SK-N-MC (cell line): ENCODE measurements around the gene ADGRA1.

ENCODE experiments used
- DNase-seq: peaks from one replicate; pipeline ENCODE4 v3.0.0-alpha.2; 2011; ENCODE audit warnings: low read depth, low spot score
- H3K27ac ChIP-seq: fragments of 200-600 bp; sonication (generic); 2 replicates; pipeline ENCODE4 v1.5.1; 2016; ENCODE audit warnings: mixed run types
- H3K36me3 ChIP-seq: fragments of 200-600 bp; sonication (generic); 2 replicates; pipeline ENCODE4 v1.6.1; 2017; ENCODE audit warnings: antibody characterized with exemption, low read length, mixed read lengths; ENCODE audit not compliant: insufficient read depth
- H3K4me3 ChIP-seq: fragments of 200-600 bp; sonication (generic); 2 replicates; pipeline ENCODE4 v1.5.1; 2016
- H3K9ac ChIP-seq: fragments of 200-600 bp; sonication (generic); 2 replicates; pipeline ENCODE4 v1.8.0; 2017; ENCODE audit warnings: mixed run types, mixed read lengths; ENCODE audit not compliant: insufficient read length
- H3K9me3 ChIP-seq: fragments of 200-600 bp; sonication (generic); 2 replicates; pipeline ENCODE4 v1.6.1; 2017; ENCODE audit warnings: low read depth, mild to moderate bottlenecking, antibody characterized with exemption, low read length, moderate library complexity, mixed read lengths
- EZH2 ChIP-seq: fragments of 200-600 bp; sonication (generic); IDR thresholded peaks from one replicate; pipeline ENCODE4 v1.6.1; 2017; ENCODE audit warnings: antibody characterized with exemption
- FOXP2 ChIP-seq: optimal IDR thresholded peaks from 2 replicates; pipeline ENCODE3; 2011; ENCODE audit warnings: mild to moderate bottlenecking, moderate library complexity; ENCODE audit not compliant: insufficient read depth; ENCODE audit errors: extremely low read length, control extremely low read depth
- POLR2AphosphoS5 ChIP-seq: IDR thresholded peaks from 2 replicates; pipeline ENCODE4 v1.6.1; 2012; ENCODE audit warnings: mild to moderate bottlenecking, low read depth, low read length, borderline replicate concordance

Gene ADGRA1

GRCh38 chr10:133180192-133180964 lies 92.7 kb downstream of the ADGRA1 start:
- DNase-seq = no peak
- no peak overlapping the region for H3K9ac ChIP-seq
- no peak for TF ChIP-seq POLR2AphosphoS5
- no peak for TF ChIP-seq FOXP2
- no peak for TF ChIP-seq EZH2

GRCh38 chr10:133180965-133181639 lies 93.4 kb downstream of the ADGRA1 start:
- no peak overlapping the region for H3K27ac ChIP-seq
- DNase-seq = no peak
- no peaks in the 10 kb centered on the region for H3K36me3 ChIP-seq
- H3K9ac ChIP-seq = no peak overlapping the region
- H3K9me3 ChIP-seq = no peaks in the 10 kb centered on the region
- no peak overlapping the region for H3K4me3 ChIP-seq
- TF ChIP-seq FOXP2 (no peak), EZH2 (no peak), POLR2AphosphoS5 (no peak)

More at GRCh38 chr10:133180192-133180964, 92.7 kb downstream of the ADGRA1 start:
- Histone ChIP-seq H3K27ac (no peak overlapping the region), H3K4me3 (no peak overlapping the region), H3K9me3 (no peaks in the 10 kb centered on the region), H3K36me3 (no peaks in the 10 kb centered on the region)
